OCI-LY7 (cell line): ENCODE data around the gene RAB40C.

Experiments used
- EZH2phosphoT487 ChIP-seq: fragments of 200-600 bp; sonication (generic); IDR thresholded peaks from 2 replicates; pipeline ENCODE4 v1.6.1; 2018; ENCODE audit warnings: low read depth, borderline replicate concordance, mild to moderate bottlenecking, mixed run types, antibody characterized with exemption, low read length, moderate library complexity, mixed read lengths
- TF ChIP-seq, protein P1 (sequence below): fragments of 200-600 bp; sonication (generic); conservative IDR thresholded peaks from 2 replicates; pipeline ENCODE4 v1.5.1; 2014; ENCODE audit warnings: mild to moderate bottlenecking, antibody characterized with exemption, low read length, moderate library complexity, mixed read lengths

GRCh38 chr16:552171-552570 lies 37.7 kb upstream of the RAB40C start:
- TF ChIP-seq, protein P1, sequence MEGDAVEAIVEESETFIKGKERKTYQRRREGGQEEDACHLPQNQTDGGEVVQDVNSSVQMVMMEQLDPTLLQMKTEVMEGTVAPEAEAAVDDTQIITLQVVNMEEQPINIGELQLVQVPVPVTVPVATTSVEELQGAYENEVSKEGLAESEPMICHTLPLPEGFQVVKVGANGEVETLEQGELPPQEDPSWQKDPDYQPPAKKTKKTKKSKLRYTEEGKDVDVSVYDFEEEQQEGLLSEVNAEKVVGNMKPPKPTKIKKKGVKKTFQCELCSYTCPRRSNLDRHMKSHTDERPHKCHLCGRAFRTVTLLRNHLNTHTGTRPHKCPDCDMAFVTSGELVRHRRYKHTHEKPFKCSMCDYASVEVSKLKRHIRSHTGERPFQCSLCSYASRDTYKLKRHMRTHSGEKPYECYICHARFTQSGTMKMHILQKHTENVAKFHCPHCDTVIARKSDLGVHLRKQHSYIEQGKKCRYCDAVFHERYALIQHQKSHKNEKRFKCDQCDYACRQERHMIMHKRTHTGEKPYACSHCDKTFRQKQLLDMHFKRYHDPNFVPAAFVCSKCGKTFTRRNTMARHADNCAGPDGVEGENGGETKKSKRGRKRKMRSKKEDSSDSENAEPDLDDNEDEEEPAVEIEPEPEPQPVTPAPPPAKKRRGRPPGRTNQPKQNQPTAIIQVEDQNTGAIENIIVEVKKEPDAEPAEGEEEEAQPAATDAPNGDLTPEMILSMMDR, result no peak
- no peak for TF ChIP-seq EZH2phosphoT487
